PC-9 (cell line): ENCODE results near the gene SLC1A7. TPM values are rescaled to one million over a fixed set of nuclear protein-coding genes. Genes with fewer than 3 reads are reported as not detected.

Source experiments
- BruUV-seq: library from RNA; stranded (reverse); fragments of 400-500 nt; replicated peaks from 2 replicates; lab custom pipeline; 2021; lab: Mats Ljungman, UMichigan
- CTCF ChIA-PET: fragments of 300-600 bp; sonication (Branson Sonifier 250); formaldehyde crosslinking; loops from one replicate; lab custom pipeline; 2022; ENCODE audit warnings: antibody characterized with exemption; lab: Charles Lee
- POLR2A ChIA-PET: fragments of 300-600 bp; sonication (Branson Sonifier 250); formaldehyde crosslinking; loops from one replicate; lab custom pipeline; 2022; ENCODE audit warnings: antibody characterized with exemption; ENCODE audit not compliant: unreplicated experiment; lab: Charles Lee
- DNase-seq, 2 experiments: peaks; one replicate each; pipeline versions ENCODE4 v3.0.0 to v3.0.0-alpha.2; 2015 to 2022; ENCODE audit warnings: mixed read lengths in 1 of 2
- H2AFZ ChIP-seq: fragments of 200-600 bp; sonication (generic); 2 replicates; pipeline ENCODE4 v1.8.1; 2017; ENCODE audit warnings: antibody characterized with exemption
- H3F3A ChIP-seq: fragments of 200-600 bp; sonication (generic); 2 replicates; pipeline ENCODE4 v1.8.1; 2017; ENCODE audit warnings: antibody characterized with exemption, mild to moderate bottlenecking, low read depth; ENCODE audit not compliant: insufficient read depth
- H3K27ac ChIP-seq: fragments of 200-600 bp; sonication (generic); 2 replicates; pipeline ENCODE4 v1.6.1; 2016; ENCODE audit warnings: mixed run types
- H3K27me3 ChIP-seq: fragments of 200-600 bp; sonication (generic); 2 replicates; pipeline ENCODE4 v1.6.1; 2016; ENCODE audit warnings: low read depth, mixed run types; ENCODE audit not compliant: insufficient read depth
- H3K36me3 ChIP-seq: fragments of 200-600 bp; sonication (generic); 2 replicates; pipeline ENCODE4 v1.6.1; 2016; ENCODE audit warnings: low read depth, mixed run types
- H3K4me1 ChIP-seq: fragments of 200-600 bp; sonication (generic); replicated peaks from 2 replicates; pipeline ENCODE4 v1.6.1; 2016; ENCODE audit warnings: mixed run types; ENCODE audit not compliant: insufficient read depth
- H3K4me2 ChIP-seq: fragments of 200-600 bp; sonication (generic); 2 replicates; pipeline ENCODE4 v1.6.1; 2017; ENCODE audit warnings: mixed run types
- H3K4me3 ChIP-seq: fragments of 200-600 bp; sonication (generic); 2 replicates; pipeline ENCODE4 v1.6.1; 2016; ENCODE audit warnings: mixed run types
- H3K79me2 ChIP-seq: fragments of 200-600 bp; sonication (generic); 2 replicates; pipeline ENCODE4 v1.6.1; 2017; ENCODE audit warnings: low read depth, mixed run types
- H3K9me2 ChIP-seq: fragments of 200-600 bp; sonication (generic); 2 replicates; pipeline ENCODE4 v1.8.1; 2017; ENCODE audit warnings: mild to moderate bottlenecking; ENCODE audit not compliant: insufficient read depth
- H3K9me3 ChIP-seq: fragments of 200-600 bp; sonication (generic); 2 replicates; pipeline ENCODE4 v1.8.1; 2016; ENCODE audit warnings: low read depth; ENCODE audit not compliant: insufficient read depth
- H4K20me1 ChIP-seq: fragments of 200-600 bp; sonication (generic); 2 replicates; pipeline ENCODE4 v1.8.1; 2017; ENCODE audit not compliant: insufficient read depth
- EZH2 ChIP-seq: fragments of 200-600 bp; sonication (generic); IDR thresholded peaks from 2 replicates; pipeline ENCODE4 v1.8.0; 2017; ENCODE audit warnings: antibody characterized with exemption, low read depth
- intact Hi-C: fragments of 100-400 bp; cut with micrococcal nuclease; formaldehyde crosslinking; loops from one replicate; pipeline ENCODE4 v1.10.0; 2022; ENCODE audit not compliant: unreplicated experiment
- total RNA-seq: library from RNA; stranded (reverse); gene quantifications from 2 replicates; pipeline ENCODE4 v1.2.3, GENCODE V29; 2021
- TF ChIP-seq, protein P1 (sequence below): fragments of 200-600 bp; sonication (generic); conservative IDR thresholded peaks from 2 replicates; pipeline ENCODE4 v1.6.1; 2017; ENCODE audit warnings: mixed run types, antibody characterized with exemption, mild to moderate bottlenecking, moderate library complexity

Gene SLC1A7
- total RNA-seq, 1 experiment from 2014 or later = not detected

DNA sequence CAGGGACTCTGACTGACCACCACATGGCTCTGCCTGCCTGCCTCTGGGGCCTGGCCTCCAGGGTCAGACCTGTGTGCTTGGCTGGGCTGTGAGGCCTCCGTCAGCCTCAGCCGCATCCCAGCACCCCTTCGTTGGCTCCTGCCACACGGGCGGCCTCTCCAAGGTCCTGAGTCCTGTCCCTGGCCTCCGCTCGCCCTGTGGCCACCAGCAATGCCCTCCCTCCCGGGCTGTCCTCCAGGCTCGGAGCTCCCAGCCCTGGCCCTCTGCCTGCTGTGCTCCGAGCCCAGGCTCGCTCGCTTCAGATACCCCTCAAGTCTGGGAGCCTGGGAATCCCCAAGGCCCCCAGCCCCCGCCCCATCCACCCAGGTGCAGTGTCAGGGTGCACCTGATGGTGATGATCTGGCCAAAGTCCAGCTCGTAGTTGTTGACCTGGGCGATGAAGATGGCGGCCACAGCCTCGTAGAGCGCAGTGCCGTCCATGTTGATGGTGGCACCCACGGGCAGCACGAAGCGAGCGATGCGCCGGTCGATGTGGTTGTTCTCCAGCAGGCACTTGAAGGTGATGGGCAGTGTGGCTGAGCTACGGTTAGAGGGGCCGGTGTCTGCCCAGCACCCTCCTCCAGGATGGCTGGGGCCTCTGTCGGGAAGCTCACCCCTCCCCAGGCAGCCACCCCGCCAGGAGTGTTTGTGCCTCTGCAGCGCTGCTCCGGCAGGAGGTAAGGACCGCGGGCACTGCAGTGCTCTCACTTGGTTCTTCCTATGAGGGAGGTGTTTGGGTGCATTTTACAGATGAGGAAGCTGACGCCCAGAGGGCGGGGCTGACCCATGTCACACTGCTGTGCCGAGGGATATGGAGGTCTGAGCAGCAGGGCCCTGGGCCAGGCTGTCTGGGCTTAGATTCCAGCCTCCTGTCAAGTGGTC is 52.0 kb downstream of the SLC1A7 start:
- DNase-seq = peak in 1 of 2 experiments; percentile 21
- Histone ChIP-seq H3K4me3 (no peak overlapping the region), H2AFZ (no peak overlapping the region), H3K27ac (no peak overlapping the region), H4K20me1 (no peaks in the 10 kb centered on the region), H3K27me3 (no peaks in the 10 kb centered on the region), H3K4me2 (no peak overlapping the region), H3K4me1 (peaks cover 9% of the 10 kb centered on the region; the same call in 1 of the 2 replicates), H3K36me3 (no peaks in the 10 kb centered on the region), H3F3A (peaks cover 2% of the 10 kb centered on the region; the same call in 1 of the 2 replicates), H3K79me2 (no peaks in the 10 kb centered on the region), H3K9me3 (no peaks in the 10 kb centered on the region), H3K9me2 (no peaks in the 10 kb centered on the region)
- POLR2A ChIA-PET = no interaction called here
- no TSS peak for BruUV-seq
- no peak for TF ChIP-seq EZH2
- CTCF ChIA-PET = no interaction called here
- intact Hi-C loops = no loop called here

DNA sequence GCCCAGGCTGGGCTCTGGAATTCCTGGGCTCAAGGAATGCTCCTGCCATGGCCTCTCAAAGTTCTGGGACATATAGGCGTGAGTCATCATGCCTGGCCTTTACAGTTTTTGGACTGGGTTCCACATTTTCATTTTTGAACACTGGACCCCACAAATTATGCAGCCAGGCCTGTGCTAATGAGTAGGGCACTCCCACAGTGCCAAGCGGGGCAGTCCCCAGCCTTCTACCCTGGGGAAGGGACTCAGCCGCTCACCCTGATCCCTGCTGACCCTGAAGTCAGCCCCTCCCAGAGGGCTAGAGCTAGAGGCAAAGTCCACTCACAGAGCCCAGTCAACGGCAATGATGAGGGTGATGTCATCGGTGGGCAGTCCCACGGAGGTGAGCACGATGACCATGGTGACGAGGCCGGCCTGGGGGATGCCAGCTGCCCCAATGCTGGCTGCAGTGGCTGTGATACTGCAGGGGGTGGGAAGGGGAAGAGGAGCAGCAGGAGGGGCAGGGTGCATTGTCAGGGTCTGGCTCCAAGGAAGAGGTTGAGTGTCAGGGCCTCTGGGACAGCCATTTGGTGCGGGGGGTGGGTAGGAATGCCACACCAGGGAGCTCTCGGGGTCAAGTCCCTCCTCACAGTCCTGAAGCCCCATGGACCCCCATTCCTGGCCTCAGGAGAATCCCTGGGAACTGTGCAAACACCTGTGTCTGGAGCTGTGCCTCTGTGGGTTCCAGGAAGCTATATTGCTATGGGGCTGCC is 52.8 kb downstream of the SLC1A7 start:
- Histone ChIP-seq H3K79me2 (no peaks in the 10 kb centered on the region), H3K36me3 (no peaks in the 10 kb centered on the region), H3K27ac (no peak overlapping the region), H4K20me1 (no peaks in the 10 kb centered on the region), H3K4me3 (no peak overlapping the region), H3K9me2 (no peaks in the 10 kb centered on the region), H3K9me3 (no peaks in the 10 kb centered on the region), H3K4me2 (no peak overlapping the region), H2AFZ (no peak overlapping the region), H3F3A (no peaks in the 10 kb centered on the region), H3K4me1 (peaks cover 9% of the 10 kb centered on the region; the same call in 1 of the 2 replicates), H3K27me3 (no peaks in the 10 kb centered on the region)
- DNase-seq = no peak
- BruUV-seq = no TSS peak
- intact Hi-C loops = loop anchor here (10.0 kb wide), 1 partner anchor 85 kb away; no protein-coding TSS in a partner anchor
- CTCF ChIA-PET = no interaction called here
- TF ChIP-seq EZH2 = no peak
- TF ChIP-seq, protein P1, sequence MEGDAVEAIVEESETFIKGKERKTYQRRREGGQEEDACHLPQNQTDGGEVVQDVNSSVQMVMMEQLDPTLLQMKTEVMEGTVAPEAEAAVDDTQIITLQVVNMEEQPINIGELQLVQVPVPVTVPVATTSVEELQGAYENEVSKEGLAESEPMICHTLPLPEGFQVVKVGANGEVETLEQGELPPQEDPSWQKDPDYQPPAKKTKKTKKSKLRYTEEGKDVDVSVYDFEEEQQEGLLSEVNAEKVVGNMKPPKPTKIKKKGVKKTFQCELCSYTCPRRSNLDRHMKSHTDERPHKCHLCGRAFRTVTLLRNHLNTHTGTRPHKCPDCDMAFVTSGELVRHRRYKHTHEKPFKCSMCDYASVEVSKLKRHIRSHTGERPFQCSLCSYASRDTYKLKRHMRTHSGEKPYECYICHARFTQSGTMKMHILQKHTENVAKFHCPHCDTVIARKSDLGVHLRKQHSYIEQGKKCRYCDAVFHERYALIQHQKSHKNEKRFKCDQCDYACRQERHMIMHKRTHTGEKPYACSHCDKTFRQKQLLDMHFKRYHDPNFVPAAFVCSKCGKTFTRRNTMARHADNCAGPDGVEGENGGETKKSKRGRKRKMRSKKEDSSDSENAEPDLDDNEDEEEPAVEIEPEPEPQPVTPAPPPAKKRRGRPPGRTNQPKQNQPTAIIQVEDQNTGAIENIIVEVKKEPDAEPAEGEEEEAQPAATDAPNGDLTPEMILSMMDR = no peak
- POLR2A ChIA-PET = interaction anchor here (0.7 kb wide), 1 partner anchor 296 kb away, joined by 6 read pairs; no protein-coding TSS in a partner anchor

DNA sequence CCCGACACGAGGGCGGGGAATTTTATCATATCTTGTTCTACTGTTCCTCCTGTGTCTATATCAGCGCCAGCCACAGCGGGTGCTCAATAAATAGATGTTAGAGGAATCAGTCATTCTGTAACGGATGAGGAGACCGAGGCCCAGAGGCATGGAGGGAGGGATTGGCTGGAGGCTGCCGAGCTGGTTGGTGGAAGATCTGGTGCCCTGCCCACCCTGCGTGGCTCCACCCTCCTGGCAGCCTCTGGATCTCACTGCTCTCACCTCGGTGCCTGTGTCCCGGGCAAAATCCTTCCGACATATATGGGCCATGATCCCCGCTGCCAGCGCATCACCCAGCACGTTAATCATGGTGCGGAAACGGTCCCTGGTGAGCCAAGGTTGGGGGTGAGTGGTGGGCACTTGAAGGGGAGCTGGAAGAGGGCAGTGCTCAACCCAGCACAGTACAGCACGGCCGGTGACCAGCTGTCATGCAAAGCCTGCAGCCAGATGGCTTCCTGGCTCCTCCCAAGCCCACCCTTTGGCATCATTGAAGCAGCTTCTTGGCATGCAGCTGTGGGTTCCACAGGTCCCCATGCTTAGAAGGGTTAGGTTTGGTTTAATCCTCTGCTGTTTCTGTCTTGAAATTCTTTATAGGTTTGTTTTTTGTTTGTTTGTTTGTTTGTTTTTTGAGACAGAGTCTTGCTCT is 53.7 kb downstream of the SLC1A7 start:
- Histone ChIP-seq H3K4me1 (peaks cover 9% of the 10 kb centered on the region; the same call in 1 of the 2 replicates), H3K79me2 (no peaks in the 10 kb centered on the region), H3K4me3 (no peak overlapping the region), H3K9me3 (no peaks in the 10 kb centered on the region), H3K27me3 (no peaks in the 10 kb centered on the region), H3K9me2 (no peaks in the 10 kb centered on the region), H3F3A (no peaks in the 10 kb centered on the region), H3K27ac (no peak overlapping the region), H2AFZ (no peak overlapping the region), H3K4me2 (no peak overlapping the region), H4K20me1 (no peaks in the 10 kb centered on the region), H3K36me3 (no peaks in the 10 kb centered on the region)
- intact Hi-C loops = loop anchor here (10.0 kb wide), 1 partner anchor 86 kb away; no protein-coding TSS in a partner anchor
- CTCF ChIA-PET = no interaction called here
- BruUV-seq = no TSS peak
- DNase-seq = no peak
- POLR2A ChIA-PET = interaction anchor here (0.7 kb wide), 1 partner anchor 295 kb away, joined by 6 read pairs; no protein-coding TSS in a partner anchor
- TF ChIP-seq EZH2 = no peak
- TF ChIP-seq, protein P1 = no peak
